ENCODE measurements around the gene BARHL2.

Gene BARHL2

DNA sequence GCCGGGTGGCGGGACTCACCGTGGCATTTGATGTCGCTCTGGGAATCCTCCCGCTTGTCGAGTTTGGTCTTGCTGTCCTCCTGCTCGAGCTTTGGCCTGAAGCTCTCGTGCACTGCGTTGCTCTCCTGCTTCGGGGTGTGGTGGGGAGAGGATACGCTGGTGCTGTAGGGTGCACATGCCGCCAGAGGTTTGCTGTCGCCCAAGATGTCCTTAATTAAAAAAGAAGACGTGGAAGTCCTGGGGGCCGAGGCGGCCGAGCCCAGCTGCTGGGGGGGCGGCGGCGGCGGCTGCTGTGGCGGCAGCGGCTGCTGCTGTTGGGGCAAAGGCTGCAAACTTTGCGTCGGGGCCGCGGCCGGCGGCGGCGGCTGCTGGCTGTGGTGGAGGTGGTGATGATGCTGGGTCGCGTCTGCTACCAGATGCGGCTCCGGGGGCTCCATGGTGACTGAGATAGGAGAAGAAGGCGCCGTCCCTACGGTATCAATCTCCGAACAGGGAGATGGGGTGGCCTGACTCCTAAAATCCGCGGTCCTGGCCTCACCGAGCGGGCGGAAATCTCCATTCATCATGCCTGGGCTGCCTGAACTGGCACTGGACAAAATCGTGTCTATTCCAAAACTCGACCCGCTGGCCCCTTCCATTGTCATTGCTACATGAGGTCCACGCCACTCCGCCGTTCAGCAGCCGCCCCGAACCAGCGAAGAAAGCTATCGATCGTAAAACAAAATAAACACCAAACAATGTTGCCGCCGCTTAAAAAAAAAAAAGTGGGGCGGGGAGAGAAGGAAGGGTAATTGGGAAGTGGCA is at the start of gene BARHL2:
TSS of gene BARHL2 (minus strand) at position 751 of the 804 bp plus-strand sequence. CDS start at position 644, 107 bp downstream.
- DNase-seq (ENCODE audit: low spot score), result no peak

DNA sequence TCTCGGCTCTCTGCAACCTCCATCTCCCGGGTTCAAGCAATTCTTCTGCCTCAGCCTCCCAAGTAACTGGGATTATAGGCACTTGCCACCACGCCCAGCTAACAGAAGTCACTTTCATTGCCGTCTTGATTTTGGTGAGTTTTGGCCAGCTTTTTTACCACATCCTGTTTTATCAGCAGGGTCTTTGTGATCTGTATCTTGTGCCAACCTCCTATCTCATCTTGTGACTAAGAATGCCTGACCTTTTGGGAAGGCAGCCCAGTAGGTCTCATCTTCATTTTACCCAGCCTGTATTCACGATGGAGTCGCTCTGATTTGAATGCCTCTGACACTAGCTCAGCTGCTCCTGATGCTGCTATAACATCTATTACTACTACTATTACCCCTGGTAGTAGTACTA is 46.8 kb upstream of the BARHL2 start:
- DNase-seq (ENCODE audit: low spot score), result peak; percentile 6

- no peak for DNase-seq (ENCODE audit: low spot score)
Observed at GRCh38 chr1:90763506-90763905, 46.4 kb upstream of the BARHL2 start.

GRCh38 chr1:90761781-90762589 is 44.9 kb upstream of the BARHL2 start:
- DNase-seq (ENCODE audit: low spot score), result peak; percentile 34

- DNase-seq (ENCODE audit: low spot score), result no peak
Observed at GRCh38 chr1:90761156-90761555, 44.1 kb upstream of the BARHL2 start.

DNA sequence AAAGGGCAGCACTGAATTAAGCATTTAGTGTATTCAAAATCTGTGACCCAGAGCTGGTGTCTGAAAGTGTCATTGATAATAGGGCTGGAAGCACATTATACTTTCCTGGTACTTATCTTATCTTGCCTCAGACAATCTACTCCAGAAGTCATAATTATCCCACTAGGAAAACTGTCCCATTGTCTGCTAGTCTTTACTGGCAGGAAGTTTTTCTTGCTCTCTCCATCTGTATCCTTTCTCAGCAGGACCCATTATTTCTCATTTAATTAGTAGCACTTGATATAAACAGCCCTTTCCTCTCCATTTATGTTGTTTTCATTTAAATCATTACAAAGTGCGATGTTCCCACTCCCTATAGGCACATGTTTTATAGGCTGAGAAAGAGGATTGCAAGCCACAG is 36.5 kb upstream of the BARHL2 start:
- no peak for DNase-seq (ENCODE audit: low spot score)

- no peak for DNase-seq (ENCODE audit: low spot score)
Observed at GRCh38 chr1:90748668-90749067, 31.6 kb upstream of the BARHL2 start.

DNA sequence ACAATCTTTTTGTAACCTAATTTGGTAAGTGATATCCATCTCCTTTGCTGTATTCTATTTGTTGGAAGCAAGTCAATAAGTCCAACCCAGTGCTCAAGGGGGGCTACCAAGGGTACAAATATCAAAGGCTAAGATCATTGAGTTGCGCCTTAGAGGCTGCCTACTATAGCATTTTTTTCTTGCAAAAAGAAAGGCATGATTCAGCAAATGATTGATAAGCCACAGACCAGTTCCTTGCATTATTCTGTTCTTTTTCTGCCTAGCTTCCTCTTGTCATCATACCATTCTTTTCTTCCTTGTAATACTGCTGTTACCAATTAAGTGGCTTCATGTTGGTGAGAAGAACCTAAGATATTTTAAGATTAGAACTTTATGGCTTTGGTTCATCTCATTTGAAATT is 29.8 kb upstream of the BARHL2 start:
- no peak for DNase-seq (ENCODE audit: low spot score)

DNA sequence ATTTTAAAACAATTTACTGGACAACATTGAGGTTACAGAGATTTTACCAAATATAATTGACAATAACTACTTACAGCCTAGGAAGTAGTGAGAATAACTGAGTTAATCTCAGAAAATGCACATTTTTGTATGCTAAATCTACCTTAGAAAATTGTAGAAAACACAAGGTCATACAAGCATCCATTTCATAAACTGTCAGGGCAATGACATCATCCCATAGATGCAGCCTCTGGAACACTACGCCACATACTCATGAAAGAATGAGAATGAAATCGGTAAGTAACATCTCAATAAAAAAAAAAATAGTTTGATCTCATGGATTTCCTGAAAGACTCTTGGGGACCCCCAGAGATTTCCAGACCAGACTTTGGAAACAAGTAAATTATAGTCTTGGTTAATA is 28.9 kb upstream of the BARHL2 start:
- no peak for DNase-seq (ENCODE audit: low spot score)

DNA sequence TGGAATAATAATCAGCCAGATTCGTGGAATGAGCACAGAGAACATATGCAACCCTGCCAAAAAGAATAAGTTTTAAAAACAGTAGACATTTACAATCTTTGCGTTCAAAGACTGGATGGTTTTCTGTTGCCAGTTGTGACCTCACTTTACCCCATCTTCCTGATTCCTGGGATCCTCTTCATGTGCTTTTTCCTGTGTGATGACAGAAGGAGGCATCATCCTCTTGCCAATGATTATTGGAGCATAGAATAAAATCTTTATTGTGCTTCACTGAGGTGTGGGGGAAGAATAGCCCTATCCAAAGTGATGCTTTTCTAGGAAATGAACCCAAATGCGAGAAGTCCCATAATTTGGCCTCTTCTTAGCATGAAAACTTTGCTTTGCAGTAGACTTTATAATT is 15.0 kb upstream of the BARHL2 start:
- DNase-seq (ENCODE audit: low spot score), result no peak

GRCh38 chr1:90731382-90732050 is 14.4 kb upstream of the BARHL2 start:
- DNase-seq (ENCODE audit: low spot score), result no peak

DNA sequence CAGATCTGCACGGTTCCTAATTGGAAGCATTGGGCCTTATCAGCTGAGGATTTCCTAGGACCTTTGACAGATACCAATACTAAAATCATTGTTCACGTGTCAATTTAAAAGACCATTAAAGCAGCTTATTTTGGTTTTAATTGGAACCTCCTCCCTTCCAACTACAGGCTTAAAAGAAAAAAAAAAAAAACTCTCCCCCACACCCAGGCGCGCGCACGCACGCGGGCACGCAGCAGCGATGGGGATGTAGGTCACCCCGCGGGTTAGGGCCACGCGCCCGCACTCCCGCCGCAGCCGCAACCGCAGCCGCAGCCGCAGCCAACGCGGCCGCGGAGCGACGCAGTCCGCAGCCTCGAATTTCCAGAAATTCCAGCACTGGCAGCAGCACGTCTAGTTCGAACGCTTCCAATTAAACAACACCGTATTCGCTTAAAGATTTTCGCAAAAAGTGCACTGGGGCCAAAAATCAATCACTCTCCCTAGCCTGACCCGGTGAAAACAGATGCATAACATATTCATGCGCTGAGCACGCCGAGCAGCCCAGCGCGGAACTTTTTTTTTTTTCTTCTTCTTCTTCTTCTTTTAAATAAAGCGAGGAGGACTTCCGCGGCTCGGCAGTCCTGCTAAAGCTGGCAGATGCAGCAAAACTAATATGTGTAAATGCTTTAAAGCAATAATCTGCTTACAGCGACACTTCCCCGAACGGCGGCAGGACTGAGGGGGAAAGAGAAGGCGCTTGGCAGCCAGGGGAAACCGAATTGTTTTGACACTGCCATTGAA is 13.3 kb upstream of the BARHL2 start:
- DNase-seq (ENCODE audit: low spot score), result no peak

DNA sequence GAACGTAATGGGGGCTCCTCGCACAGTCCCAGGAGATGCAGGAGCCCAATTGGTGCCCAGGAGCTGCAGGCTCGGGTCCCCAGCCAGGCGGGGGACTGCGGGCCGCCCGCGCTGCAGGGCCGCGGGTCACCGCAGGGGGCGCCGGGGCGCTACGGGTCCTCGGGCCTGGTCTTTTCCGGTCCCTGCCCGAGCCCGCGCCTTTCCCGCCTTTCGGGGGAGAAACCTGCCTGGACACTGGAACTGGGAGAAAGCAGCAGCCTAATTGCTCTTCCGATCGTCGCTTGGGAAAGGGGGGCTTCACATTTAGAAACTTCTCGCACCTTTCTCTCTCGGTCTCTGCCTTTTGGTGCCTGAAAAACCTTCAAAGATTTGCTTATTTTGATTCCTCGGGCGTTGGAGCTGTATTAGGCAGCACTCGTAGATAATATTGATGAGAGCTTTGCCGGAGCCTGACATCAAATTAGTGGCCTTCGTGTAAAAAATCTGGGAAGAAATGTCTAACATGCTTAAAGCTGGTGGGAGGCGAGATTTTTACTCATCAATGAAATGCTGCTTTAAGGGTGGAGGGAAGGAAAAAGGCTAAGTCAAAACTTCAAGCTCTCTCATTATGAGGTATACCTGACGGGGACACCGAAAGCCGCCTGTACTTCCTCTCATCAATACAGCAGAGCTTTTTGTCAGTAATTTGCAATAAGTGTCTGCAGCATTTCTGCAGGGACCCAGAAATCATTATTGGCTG is 12.6 kb upstream of the BARHL2 start:
- DNase-seq (ENCODE audit: low spot score), result no peak

DNA sequence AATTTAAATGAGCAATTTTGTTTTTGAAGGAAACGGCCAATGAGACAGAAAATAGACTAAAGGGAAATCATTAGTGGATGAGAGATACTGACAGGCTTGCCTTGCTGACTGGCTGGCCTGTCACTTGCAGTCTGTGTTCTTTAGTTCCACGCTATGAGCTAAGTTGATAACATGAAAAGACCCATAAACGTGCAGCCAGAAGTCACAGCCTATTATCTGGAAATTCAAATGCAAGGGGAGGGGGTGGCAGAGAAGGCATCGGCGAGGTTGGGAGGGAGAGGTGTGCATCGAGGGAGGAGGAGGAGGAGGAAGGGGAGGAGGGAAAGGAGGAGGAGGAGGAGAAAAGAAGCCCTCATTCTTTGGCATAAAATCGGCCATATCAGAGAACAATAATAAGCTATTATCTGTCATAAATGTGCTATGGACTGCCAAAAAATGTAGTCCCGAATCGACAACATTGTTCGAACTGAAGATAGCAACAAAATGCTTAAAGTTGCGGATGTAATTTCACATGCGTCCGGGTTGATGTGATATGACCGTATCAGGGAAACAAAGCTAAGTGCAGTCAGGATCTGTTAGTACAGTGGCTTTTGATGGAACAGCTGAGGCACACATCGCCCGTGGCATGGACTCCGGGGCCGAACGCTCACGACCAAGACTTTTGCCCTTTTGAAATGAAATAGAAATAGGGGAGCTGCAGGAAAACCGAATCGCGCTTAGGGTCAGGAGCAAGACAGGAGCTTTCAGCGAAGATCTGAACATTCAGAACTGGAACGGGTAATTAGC is 11.6 kb upstream of the BARHL2 start:
- DNase-seq (ENCODE audit: low spot score), result no peak

DNA sequence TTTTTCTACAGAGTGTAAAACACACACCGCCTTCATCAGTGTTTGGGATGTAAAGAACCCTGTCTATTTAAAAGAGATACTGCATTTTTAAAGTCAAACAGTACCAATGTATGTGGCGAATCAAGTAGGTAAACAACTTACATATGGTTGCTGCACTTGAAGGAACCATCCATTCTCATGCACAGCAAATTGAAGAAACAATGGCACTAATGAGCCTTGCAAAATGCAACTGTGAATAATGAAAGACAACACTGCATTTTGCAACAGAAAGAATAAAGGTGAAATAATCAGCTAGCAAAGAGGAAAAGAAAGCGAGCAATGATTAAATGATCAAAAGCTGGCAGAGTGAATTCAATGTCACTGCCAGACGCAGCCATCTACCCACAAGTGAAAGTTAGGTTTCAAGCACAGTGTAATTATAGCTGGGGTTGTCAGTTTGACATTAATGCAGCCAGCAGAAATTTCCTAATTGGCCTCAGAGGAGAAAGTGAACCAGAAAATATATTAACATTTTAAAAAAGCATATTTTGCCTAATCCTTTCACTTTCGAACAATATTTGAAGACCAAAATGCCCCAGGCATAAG is 10.9 kb upstream of the BARHL2 start:
- no peak for DNase-seq (ENCODE audit: low spot score)

DNA sequence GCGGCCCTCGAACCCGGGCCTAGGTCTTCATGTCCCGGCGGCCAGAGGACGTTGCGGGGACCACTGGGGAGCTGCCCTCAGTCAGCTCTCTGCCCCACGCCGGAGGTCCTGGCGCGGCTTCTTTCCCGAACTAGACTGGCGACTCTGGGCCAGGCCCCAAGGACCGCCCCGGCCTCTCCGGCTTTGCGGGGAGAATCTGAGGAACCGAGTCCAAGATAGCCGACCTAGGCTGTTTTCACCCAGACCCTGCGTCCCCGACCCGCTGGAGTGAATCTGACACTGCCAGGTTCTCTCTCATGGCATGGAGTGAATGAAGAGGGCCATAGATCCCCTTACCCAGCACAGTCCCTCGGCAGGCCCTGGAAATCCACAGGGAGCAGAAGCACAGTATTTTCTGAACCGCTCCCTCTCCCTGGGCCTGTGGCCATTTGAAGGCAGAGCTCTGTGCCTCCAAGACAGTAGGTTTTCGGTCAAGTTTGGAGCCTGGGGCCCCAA is 9.9 kb upstream of the BARHL2 start:
- DNase-seq (ENCODE audit: low spot score), result no peak

DNA sequence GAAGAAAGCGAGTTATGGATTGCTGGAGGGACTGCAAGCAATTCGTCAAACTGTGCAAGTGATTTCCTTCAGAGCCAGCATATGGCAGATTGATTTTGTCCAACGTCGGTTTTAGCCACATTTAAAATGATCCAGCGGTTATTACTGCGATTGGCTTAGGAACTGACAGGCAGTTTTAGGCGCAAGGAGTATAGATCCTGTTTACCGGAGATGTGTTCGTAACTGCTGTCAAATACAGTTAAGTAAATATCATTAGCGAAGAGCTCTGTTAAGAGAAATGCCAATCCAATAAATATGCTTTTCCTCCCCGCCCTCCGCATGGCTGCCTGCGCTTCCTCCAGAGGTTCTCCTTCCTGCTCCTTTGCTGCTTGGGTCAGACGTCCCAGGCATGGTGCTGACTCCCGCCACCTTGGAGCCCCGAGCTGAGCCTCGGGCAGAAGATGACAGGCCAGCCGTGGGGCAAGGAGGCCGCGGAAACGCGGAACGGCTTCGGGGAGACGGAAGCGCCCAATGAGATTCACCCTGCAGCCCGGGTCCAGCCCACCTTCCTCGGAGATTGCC is 9.4 kb upstream of the BARHL2 start:
- no peak for DNase-seq (ENCODE audit: low spot score)

DNA sequence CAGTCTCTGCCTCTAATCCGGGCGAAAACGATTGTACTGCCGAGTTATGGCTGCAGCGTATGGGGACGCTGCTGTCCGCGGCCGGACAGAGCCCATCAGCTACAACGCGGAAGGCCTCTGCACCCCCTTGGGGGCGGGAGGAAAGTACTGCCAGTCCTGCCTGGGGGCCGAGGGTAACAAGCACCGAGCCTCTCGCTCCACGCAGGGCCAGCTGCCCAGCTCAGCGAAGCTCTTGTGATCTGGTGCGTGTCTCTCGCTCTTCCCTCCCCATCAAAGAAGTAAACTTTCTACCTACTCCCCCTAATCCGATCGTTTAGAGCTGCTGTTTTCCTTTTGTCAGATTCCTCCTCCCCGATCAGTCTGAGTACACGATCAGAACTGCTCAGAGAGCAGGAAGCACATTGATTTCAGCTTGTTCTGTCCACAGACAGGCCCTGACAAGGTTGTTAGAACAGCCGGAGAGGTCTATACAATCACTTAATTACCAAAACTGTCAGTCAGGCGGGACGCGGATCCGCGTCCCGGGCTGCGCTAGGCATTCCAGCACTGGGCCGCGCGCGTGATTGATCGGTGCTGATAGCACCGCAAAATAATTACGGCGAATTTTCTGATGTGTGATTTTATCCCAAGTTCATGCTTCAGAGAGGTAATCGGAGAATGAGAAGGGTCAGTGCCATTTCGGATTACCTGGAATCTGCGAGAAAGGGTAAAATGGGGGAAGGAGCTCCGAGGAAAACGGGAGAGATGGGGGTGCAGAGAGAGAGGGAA is 8.7 kb upstream of the BARHL2 start:
- DNase-seq (ENCODE audit: low spot score), result no peak
